ENCODE measurements around the gene ZFHX3. TPM values are rescaled to one million over a fixed set of nuclear protein-coding genes. Genes with fewer than 3 reads are reported as not detected.
A peak's percentile ranks its signal among the peaks of the same experiment; 100 is the strongest.

The ZFHX3 gene
- total RNA-seq, 1 donor from 2014 or later: 1.2 TPM

DNA sequence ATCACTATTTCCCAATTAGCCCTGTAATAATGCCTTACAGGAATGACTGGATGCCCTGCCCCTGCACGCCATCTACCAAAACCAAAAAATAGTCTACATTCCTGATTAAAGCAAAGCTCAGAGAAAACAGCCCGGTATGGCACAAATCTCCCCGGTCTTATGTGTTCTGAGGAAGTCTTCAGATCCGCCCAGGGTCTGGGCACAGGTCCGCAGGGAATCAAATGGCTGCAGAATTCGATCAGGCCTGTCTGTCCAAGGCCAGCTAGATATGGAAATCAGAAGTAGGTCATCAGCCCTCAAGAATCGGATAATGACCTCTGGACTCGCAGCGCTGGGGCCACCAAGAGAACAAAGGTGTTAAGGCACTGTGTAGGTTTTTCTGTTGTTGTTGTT is 171.0 kb downstream of the ZFHX3 start:
- intact Hi-C loops (cut with micrococcal nuclease): no loop called here
- H3K36me3 Mint-ChIP-seq (ENCODE audit: low read depth): no peaks in the 10 kb centered on the region
- peaks cover 22% of the 10 kb centered on the region for H3K4me1 Mint-ChIP-seq (ENCODE audit: low read depth)
- peak overlapping the region; percentile 38 for H3K4me3 Mint-ChIP-seq (ENCODE audit: low read depth)
- no peaks in the 10 kb centered on the region for H3K27me3 Mint-ChIP-seq (ENCODE audit: low read depth)
- DNase-seq (ENCODE audit: low spot score): no peak
- no peaks in the 10 kb centered on the region for H3K9me3 Mint-ChIP-seq
- no peak overlapping the region for H3K27ac Mint-ChIP-seq

DNA sequence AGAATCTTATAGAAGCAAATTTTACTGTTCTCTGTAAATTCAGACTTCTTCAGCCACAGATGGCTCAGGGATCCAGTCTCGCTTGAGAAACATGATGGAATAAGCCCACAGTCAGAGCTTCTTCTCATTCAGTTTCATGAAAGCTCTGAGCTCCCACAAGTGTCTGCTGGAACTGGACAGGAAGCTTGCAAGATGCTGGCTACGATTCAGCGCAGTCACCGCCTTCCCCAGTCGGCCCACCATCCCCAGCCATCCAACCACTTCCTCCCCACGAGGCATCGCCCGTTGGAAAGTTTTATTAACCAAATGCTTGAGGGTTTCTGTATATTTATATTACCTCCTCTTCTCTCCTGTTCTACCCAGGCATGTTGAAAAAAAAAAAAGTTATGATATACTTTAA is 171.7 kb downstream of the ZFHX3 start:
- DNase-seq (ENCODE audit: low spot score): peak; percentile 16
- H3K4me1 Mint-ChIP-seq (ENCODE audit: low read depth): peaks cover 22% of the 10 kb centered on the region
- no peaks in the 10 kb centered on the region for H3K36me3 Mint-ChIP-seq (ENCODE audit: low read depth)
- no peaks in the 10 kb centered on the region for H3K9me3 Mint-ChIP-seq
- no peaks in the 10 kb centered on the region for H3K27me3 Mint-ChIP-seq (ENCODE audit: low read depth)
- H3K4me3 Mint-ChIP-seq (ENCODE audit: low read depth): no peak overlapping the region
- intact Hi-C loops (cut with micrococcal nuclease): no loop called here
- H3K27ac Mint-ChIP-seq: peak overlapping the region; percentile 15

DNA sequence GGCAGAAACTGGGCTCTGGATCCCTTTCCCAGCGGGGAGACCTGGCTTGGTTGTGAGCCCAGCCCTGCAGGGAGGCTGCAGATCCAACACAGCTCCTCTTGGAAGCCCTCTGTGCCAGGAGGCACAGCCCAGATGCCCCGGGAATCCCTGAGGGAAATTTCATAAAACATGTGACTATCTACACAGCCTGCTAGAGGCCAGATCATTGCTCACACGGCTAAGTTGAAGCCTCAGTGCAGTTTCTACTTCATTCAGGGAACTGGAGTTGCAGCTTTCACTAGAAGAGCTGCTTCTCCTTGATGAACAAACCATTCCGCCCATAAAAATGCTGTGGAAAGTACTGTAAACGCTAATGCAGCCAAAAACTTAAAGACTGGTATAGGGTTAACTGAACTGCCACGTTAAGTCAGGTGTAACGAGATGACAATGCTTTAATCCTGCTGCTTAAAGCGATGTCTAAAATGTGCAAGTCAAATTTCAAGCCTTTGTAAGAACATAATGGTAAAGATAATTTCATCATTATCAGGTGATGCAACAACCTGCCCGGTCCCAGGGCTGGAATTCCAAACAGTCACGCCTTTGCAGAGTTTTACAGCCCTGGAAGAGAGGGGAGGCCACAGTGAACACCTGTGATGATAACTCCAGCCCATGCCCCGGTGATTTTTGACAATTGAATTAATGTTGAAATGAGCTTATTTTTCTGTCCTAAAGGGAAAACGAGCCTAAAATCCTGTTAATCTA is 172.5 kb downstream of the ZFHX3 start:
- Mint-ChIP-seq H3K27me3 (ENCODE audit: low read depth) (no peaks in the 10 kb centered on the region), H3K36me3 (ENCODE audit: low read depth) (no peaks in the 10 kb centered on the region), H3K27ac (no peak overlapping the region), H3K9me3 (no peaks in the 10 kb centered on the region), H3K4me3 (ENCODE audit: low read depth) (no peak overlapping the region), H3K4me1 (ENCODE audit: low read depth) (peaks cover 22% of the 10 kb centered on the region)
- no peak for DNase-seq (ENCODE audit: low spot score)
- intact Hi-C loops (cut with micrococcal nuclease): no loop called here

GRCh38 chr16:72873853-72874252 is 174.1 kb downstream of the ZFHX3 start:
- intact Hi-C loops (cut with micrococcal nuclease): no loop called here
- no peak for DNase-seq (ENCODE audit: low spot score)

DNA sequence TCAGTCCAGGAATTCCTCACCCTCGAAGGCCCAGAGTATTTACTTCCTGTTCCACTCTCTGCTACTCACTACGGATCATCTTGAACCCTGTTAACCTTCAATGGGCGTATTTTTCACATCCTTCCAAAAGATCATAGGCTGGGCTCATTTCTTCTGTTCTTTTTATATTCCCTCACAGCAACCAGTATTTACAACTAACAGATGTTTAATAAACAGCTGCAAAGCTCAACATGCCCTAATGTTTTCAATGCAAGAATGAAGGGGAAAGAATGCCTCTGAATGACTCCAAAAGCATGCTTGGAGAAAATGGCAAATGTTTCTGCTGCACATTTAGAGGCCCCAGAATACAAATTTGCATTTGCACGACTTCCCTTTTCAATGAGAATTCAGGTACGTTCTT is 174.9 kb downstream of the ZFHX3 start:
- Mint-ChIP-seq H3K9me3 (no peaks in the 10 kb centered on the region), H3K4me1 (ENCODE audit: low read depth) (peaks cover 22% of the 10 kb centered on the region), H3K27me3 (ENCODE audit: low read depth) (peaks cover 8% of the 10 kb centered on the region), H3K4me3 (ENCODE audit: low read depth) (no peak overlapping the region), H3K27ac (no peak overlapping the region), H3K36me3 (ENCODE audit: low read depth) (no peaks in the 10 kb centered on the region)
- no peak for DNase-seq (ENCODE audit: low spot score)
- intact Hi-C loops (cut with micrococcal nuclease): no loop called here

More at GRCh38 chr16:72873853-72874252, 174.1 kb downstream of the ZFHX3 start:
- H3K27me3 Mint-ChIP-seq (ENCODE audit: low read depth): peaks cover 4% of the 10 kb centered on the region
- peaks cover 22% of the 10 kb centered on the region for H3K4me1 Mint-ChIP-seq (ENCODE audit: low read depth)
- no peaks in the 10 kb centered on the region for H3K9me3 Mint-ChIP-seq
- H3K36me3 Mint-ChIP-seq (ENCODE audit: low read depth): no peaks in the 10 kb centered on the region
- H3K4me3 Mint-ChIP-seq (ENCODE audit: low read depth): no peak overlapping the region
- no peak overlapping the region for H3K27ac Mint-ChIP-seq

DNA sequence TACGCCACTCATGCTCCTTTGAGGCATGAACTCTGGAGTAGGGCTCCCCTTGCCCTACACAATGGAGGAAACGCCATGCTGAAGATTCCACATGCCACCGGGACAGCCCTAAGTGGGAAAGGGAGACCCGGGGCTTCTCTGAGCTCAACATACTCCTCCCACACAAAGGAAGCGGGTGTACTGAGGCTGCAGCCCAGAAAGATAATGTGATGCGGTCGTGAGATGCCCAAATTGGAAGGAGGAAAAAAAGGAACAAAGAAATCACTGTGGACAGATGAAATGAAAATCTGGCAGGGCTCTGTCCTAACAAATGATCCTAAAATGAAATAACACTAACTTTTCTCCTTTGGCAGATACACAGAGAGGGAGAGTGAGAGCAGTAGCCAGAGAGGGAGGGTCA is 182.1 kb downstream of the ZFHX3 start:
- Mint-ChIP-seq H3K4me3 (ENCODE audit: low read depth) (no peak overlapping the region), H3K27ac (no peak overlapping the region), H3K36me3 (ENCODE audit: low read depth) (no peaks in the 10 kb centered on the region), H3K9me3 (no peaks in the 10 kb centered on the region), H3K4me1 (ENCODE audit: low read depth) (no peaks in the 10 kb centered on the region), H3K27me3 (ENCODE audit: low read depth) (peaks cover 11% of the 10 kb centered on the region)
- intact Hi-C loops (cut with micrococcal nuclease): no loop called here
- no peak for DNase-seq (ENCODE audit: low spot score)

GRCh38 chr16:72865258-72865657 is 182.7 kb downstream of the ZFHX3 start:
- intact Hi-C loops (cut with micrococcal nuclease): no loop called here
- Mint-ChIP-seq H3K36me3 (ENCODE audit: low read depth) (no peaks in the 10 kb centered on the region), H3K4me1 (ENCODE audit: low read depth) (no peaks in the 10 kb centered on the region), H3K4me3 (ENCODE audit: low read depth) (no peak overlapping the region), H3K27ac (no peak overlapping the region), H3K9me3 (no peaks in the 10 kb centered on the region), H3K27me3 (ENCODE audit: low read depth) (peaks cover 11% of the 10 kb centered on the region)
- no peak for DNase-seq (ENCODE audit: low spot score)

DNA sequence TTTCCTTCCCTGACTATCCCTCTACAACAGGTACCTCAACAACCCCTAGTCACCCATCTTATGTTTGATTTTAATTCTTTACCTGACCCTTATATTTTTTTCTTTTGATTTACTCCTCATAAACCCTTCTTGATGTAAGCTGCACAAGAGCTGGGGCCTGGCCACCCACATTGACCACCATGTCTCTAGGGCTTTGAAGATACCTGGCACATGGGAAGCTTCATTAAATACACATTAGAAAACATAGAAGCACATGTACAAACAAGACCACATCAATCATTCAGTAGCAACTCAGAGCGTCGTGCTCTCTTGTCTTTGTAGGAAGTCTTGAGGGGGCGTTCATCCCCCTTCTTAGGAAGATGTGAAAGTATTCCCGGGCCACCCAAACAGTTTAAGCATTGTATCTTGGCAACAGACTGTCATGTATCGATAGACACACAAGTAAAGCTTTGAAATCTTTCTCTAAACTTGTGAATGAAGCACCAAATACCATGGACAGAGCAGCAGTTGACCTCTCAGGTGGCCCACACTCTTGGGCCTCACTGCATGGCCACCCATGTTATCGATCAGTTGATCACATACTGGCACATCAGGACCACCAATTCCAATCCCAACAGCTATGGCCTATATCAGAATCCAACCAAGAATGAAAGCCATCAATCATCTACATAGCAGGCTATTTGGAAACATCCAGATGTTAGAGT is 183.6 kb downstream of the ZFHX3 start:
- Mint-ChIP-seq H3K27me3 (ENCODE audit: low read depth) (peaks cover 8% of the 10 kb centered on the region), H3K9me3 (no peaks in the 10 kb centered on the region), H3K4me1 (ENCODE audit: low read depth) (no peaks in the 10 kb centered on the region), H3K36me3 (ENCODE audit: low read depth) (no peaks in the 10 kb centered on the region), H3K4me3 (ENCODE audit: low read depth) (no peak overlapping the region), H3K27ac (no peak overlapping the region)
- intact Hi-C loops (cut with micrococcal nuclease): no loop called here
- no peak for DNase-seq (ENCODE audit: low spot score)

- Mint-ChIP-seq H3K27ac (no peak overlapping the region), H3K9me3 (no peaks in the 10 kb centered on the region)
Measured at GRCh38 chr16:72862090-72862489, 185.8 kb downstream of the ZFHX3 start.

DNA sequence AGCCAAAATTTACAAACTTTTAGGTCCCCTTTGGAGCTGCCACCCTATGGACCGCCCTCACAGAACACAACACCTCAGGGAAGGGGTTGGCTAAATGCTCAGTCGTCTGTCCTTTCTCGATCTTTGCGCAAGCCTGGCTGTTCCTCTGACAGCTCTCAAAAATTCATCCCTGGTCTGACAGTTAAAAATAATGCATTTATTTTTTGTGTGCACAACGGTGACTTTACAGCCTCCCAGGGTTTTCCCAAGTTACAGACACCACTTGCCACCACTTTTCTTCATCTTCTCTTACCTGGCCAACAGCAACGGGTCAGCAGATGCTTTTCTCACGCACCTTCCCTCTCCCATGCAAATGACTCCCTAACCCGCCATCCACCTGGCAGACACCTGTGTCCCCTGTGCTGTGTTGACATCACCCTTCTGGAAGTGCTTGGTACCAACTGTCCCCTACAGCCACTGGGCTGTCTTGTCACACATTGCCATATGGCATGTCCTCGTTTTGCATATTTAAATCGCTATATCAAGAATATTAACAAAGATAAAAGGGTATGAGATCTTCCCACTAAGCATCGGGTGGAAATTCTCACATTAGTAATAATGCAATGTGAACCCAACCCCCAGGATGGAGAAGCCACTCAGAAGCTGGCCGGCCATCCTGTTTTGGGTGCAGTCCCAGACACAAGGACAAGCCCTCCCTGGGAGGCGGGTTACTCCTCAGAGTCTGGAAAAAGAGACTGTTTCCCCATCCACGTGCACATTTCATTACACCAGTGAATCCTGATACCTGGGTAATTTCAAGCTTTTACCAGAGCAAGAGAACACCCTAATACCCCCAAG is 187.0 kb downstream of the ZFHX3 start:
- H3K27ac Mint-ChIP-seq: no peak overlapping the region

More at GRCh38 chr16:72862090-72862489, 185.8 kb downstream of the ZFHX3 start:
- no peaks in the 10 kb centered on the region for H3K36me3 Mint-ChIP-seq (ENCODE audit: low read depth)
- intact Hi-C loops (cut with micrococcal nuclease): no loop called here
- no peak for DNase-seq (ENCODE audit: low spot score)
- H3K4me1 Mint-ChIP-seq (ENCODE audit: low read depth): peaks cover 3% of the 10 kb centered on the region
- no peak overlapping the region for H3K4me3 Mint-ChIP-seq (ENCODE audit: low read depth)
- peaks cover 3% of the 10 kb centered on the region for H3K27me3 Mint-ChIP-seq (ENCODE audit: low read depth)

DNA sequence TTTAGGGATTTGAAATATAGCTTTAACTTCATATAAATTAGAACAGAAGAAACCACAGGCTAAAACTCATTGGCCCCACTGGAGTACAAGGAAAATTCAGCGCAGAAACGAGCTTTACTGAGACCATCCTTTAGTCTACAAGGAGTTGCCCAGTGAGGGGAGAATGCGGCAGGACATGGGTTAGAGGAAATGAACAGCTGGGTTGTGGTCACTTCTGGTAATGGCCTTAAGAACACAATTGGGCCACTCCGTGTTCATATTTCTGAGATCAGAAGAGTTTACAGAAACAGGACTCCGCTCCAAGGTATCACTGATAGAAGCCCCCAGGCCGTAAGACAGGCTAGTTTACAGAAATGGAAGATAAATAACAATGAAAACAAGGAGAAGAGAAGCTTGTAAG is 188.3 kb downstream of the ZFHX3 start:
- peaks cover 2% of the 10 kb centered on the region for H3K27me3 Mint-ChIP-seq (ENCODE audit: low read depth)

More for the DNA sequence above, 187.0 kb downstream of the ZFHX3 start:
- Mint-ChIP-seq H3K9me3 (no peaks in the 10 kb centered on the region), H3K36me3 (ENCODE audit: low read depth) (no peaks in the 10 kb centered on the region), H3K4me1 (ENCODE audit: low read depth) (peaks cover 8% of the 10 kb centered on the region), H3K27me3 (ENCODE audit: low read depth) (peaks cover 2% of the 10 kb centered on the region), H3K4me3 (ENCODE audit: low read depth) (no peak overlapping the region)
- no peak for DNase-seq (ENCODE audit: low spot score)
- intact Hi-C loops (cut with micrococcal nuclease): no loop called here

DNA sequence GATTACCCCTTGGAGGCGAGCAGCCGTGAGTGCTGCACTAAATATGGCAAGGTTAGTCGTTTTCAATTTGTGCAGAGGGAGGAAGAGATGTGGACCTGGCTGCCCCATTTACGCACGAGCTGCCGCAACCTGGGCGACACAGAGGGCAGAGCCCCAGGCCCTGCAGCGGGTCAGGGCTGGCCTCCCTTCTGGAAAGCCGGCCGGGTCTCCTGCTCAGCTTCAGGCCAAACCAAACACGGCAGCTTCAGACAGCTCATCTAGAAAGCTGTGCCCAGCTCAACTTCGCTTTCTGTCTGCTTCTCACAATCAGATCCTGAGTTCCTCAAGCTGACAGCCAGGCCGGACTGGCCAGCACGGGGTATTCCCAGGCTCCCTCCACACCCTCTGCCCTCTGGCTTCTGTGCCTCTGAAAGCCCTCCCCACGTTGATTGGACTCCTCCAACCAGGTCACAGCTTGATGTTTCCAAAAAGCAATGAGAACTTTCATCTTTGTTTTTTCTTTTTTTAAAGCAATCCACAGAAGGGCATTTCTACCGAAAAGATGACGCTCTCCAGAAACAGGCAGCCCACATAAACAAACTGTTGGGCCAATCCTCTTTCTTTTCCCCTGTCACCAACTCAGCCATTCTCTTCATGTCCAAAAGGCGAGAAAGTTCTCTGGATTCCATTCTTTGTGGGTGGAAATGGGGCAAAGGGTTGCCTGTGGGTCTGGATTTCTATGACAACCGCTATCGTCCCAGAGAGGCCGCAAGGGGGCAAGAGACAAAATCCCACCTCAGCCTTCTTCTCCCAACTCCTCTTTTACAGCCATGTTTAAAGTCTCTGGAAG is 189.0 kb downstream of the ZFHX3 start:
- Mint-ChIP-seq H3K27me3 (ENCODE audit: low read depth) (peaks cover 5% of the 10 kb centered on the region), H3K27ac (no peak overlapping the region), H3K9me3 (no peaks in the 10 kb centered on the region), H3K4me3 (ENCODE audit: low read depth) (no peak overlapping the region), H3K36me3 (ENCODE audit: low read depth) (no peaks in the 10 kb centered on the region), H3K4me1 (ENCODE audit: low read depth) (peaks cover 10% of the 10 kb centered on the region)
- intact Hi-C loops (cut with micrococcal nuclease): no loop called here
- DNase-seq (ENCODE audit: low spot score): no peak

More for the DNA sequence above, 188.3 kb downstream of the ZFHX3 start:
- Mint-ChIP-seq H3K9me3 (no peaks in the 10 kb centered on the region), H3K36me3 (ENCODE audit: low read depth) (no peaks in the 10 kb centered on the region), H3K27ac (no peak overlapping the region), H3K4me1 (ENCODE audit: low read depth) (peaks cover 8% of the 10 kb centered on the region), H3K4me3 (ENCODE audit: low read depth) (no peak overlapping the region)
- intact Hi-C loops (cut with micrococcal nuclease): no loop called here
- no peak for DNase-seq (ENCODE audit: low spot score)

All from activated T-helper 2 cell treated with anti-CD3 and anti-CD28 coated beads, Interferon-gamma antibody, Interleukin-2, Interleukin-4, amounts not matched to agents 10 μg/mL and 5 μg/mL and 100 μg/mL, durations not matched to agents 14 hours and 24 hours and 36 hours (primary cell).